ENCODE data around the gene LDB2. TPM values are rescaled to one million over a fixed set of nuclear protein-coding genes. Genes with fewer than 3 reads are reported as not detected.

The LDB2 gene
- polyA plus RNA-seq, 3 donors, result not detected

DNA sequence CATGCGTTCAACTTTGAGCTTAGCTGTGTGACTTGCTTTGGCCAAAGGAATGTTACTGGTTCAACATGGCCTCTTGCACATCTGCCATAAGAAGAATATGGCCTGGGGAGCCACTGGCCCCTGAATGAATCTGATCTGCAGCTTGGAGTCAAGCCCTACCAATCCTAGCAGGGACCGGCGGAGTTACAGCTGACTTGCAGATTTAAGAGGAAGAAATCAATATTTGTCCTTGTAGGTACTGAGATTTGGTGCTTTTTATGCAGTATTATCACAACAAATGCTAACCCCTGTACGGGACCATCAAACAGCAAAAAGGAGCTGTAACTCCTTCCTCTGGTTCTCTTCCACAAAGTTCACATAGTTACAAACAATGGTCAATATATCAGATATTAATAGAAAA is 252.0 kb downstream of the LDB2 start:
- Histone ChIP-seq H3K36me3 (replicated peaks in 1 of 2; ENCODE audit: control insufficient read depth in 1 of 2, insufficient read depth in 2 of 2, low read length in 2 of 2) (no peaks in the 10 kb centered on the region), H3K4me1 (ENCODE audit: control insufficient read depth in 1 of 2, insufficient read depth in 2 of 2, low read length in 2 of 2) (no peaks in the 10 kb centered on the region), H3K9me3 (replicated peaks in 1 of 2; ENCODE audit: control insufficient read depth in 1 of 2, insufficient read depth in 1 of 2, low read length in 2 of 2) (no peaks in the 10 kb centered on the region), H3K9ac (ENCODE audit: insufficient read depth, low read length, poor library complexity, severe bottlenecking) (no peak overlapping the region), H3K27me3 (ENCODE audit: control insufficient read depth in 2 of 2, insufficient read depth in 2 of 2, low read length in 2 of 2) (no peaks in the 10 kb centered on the region), H3K4me3 (replicated peaks in 1 of 3; ENCODE audit: low read depth in 2 of 3, low read length in 3 of 3) (no peak overlapping the region), H3K79me2 (ENCODE audit: insufficient read depth, low read length) (no peaks in the 10 kb centered on the region), H3K27ac (ENCODE audit: low read depth in 1 of 2, low read length in 2 of 2) (no peak overlapping the region), H4K20me1 (ENCODE audit: insufficient read depth, low read length) (no peaks in the 10 kb centered on the region), H3K4me2 (replicated peaks; ENCODE audit: extremely low read depth, low read length, poor library complexity, severe bottlenecking) (no peak overlapping the region), H2AFZ (ENCODE audit: insufficient read depth, low read depth, low read length, poor library complexity, severe bottlenecking) (no peak overlapping the region)
- intact Hi-C loops (cut with micrococcal nuclease), result no loop called here
- WGBS (ENCODE audit: insufficient coverage), result 100% methylated on average over 1 of the region's 4 CpGs
- H3K27me3 Mint-ChIP-seq (ENCODE audit: low read depth in 3 of 3), result peaks cover 0 to 4% (median under 1%) of the 10 kb centered on the region in 3 donors
- H3K4me1 Mint-ChIP-seq, result no peaks in the 10 kb centered on the region
- H3K27ac Mint-ChIP-seq, result no peak overlapping the region
- DNase-seq, result no peak
- TF ChIP-seq, protein P1, sequence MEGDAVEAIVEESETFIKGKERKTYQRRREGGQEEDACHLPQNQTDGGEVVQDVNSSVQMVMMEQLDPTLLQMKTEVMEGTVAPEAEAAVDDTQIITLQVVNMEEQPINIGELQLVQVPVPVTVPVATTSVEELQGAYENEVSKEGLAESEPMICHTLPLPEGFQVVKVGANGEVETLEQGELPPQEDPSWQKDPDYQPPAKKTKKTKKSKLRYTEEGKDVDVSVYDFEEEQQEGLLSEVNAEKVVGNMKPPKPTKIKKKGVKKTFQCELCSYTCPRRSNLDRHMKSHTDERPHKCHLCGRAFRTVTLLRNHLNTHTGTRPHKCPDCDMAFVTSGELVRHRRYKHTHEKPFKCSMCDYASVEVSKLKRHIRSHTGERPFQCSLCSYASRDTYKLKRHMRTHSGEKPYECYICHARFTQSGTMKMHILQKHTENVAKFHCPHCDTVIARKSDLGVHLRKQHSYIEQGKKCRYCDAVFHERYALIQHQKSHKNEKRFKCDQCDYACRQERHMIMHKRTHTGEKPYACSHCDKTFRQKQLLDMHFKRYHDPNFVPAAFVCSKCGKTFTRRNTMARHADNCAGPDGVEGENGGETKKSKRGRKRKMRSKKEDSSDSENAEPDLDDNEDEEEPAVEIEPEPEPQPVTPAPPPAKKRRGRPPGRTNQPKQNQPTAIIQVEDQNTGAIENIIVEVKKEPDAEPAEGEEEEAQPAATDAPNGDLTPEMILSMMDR (IDR thresholded peaks at IDR 0.05), result no peak
- H3K9me3 Mint-ChIP-seq, result peaks cover 0 to 3% (median 2%) of the 10 kb centered on the region in 7 donors
- H3K4me3 Mint-ChIP-seq, result no peak overlapping the region
- no peaks in the 10 kb centered on the region for H3K36me3 Mint-ChIP-seq

DNA sequence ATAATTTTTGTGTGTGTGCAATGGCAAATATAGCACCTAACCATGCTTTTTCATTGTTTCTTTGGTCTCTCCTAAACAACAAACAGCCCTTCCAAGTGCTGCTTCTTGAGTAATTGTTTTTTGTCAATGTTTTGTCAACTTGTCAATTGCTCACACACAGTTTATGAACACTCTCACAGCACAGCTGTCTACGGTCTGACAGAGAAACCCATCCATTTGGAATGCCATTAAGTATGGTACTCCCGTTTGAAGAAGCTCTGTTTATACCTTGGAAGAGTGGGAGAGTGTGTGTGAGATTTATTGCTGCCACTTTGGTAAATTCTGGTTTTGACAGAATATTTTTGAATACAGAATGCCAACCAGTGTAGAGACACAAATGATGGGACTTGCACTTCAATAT is 254.6 kb downstream of the LDB2 start:
- no peak overlapping the region for H3K9ac ChIP-seq (ENCODE audit: insufficient read depth, low read length, poor library complexity, severe bottlenecking)
- H3K27me3 Mint-ChIP-seq (ENCODE audit: low read depth in 3 of 3), result peaks cover 0 to 4% (median 2%) of the 10 kb centered on the region in 3 donors
- H3K79me2 ChIP-seq (ENCODE audit: insufficient read depth, low read length), result no peaks in the 10 kb centered on the region
- H3K27me3 ChIP-seq (ENCODE audit: control insufficient read depth in 2 of 2, insufficient read depth in 2 of 2, low read length in 2 of 2), result no peaks in the 10 kb centered on the region
- H3K27ac ChIP-seq (ENCODE audit: low read depth in 1 of 2, low read length in 2 of 2), result no peak overlapping the region
- no peaks in the 10 kb centered on the region for H3K9me3 ChIP-seq (replicated peaks in 1 of 2; ENCODE audit: control insufficient read depth in 1 of 2, insufficient read depth in 1 of 2, low read length in 2 of 2)
- TF ChIP-seq, protein P1 (IDR thresholded peaks at IDR 0.05), result no peak
- H3K4me1 Mint-ChIP-seq, result no peaks in the 10 kb centered on the region
- no peak overlapping the region for H3K4me2 ChIP-seq (replicated peaks; ENCODE audit: extremely low read depth, low read length, poor library complexity, severe bottlenecking)
- intact Hi-C loops (cut with micrococcal nuclease), result no loop called here
- H3K4me1 ChIP-seq (ENCODE audit: control insufficient read depth in 1 of 2, insufficient read depth in 2 of 2, low read length in 2 of 2), result no peaks in the 10 kb centered on the region
- H4K20me1 ChIP-seq (ENCODE audit: insufficient read depth, low read length), result no peaks in the 10 kb centered on the region
- no peaks in the 10 kb centered on the region for H3K36me3 ChIP-seq (replicated peaks in 1 of 2; ENCODE audit: control insufficient read depth in 1 of 2, insufficient read depth in 2 of 2, low read length in 2 of 2)
- H3K4me3 ChIP-seq (replicated peaks in 1 of 3; ENCODE audit: low read depth in 2 of 3, low read length in 3 of 3), result no peak overlapping the region
- no peak overlapping the region for H2AFZ ChIP-seq (ENCODE audit: insufficient read depth, low read depth, low read length, poor library complexity, severe bottlenecking)
- DNase-seq, result no peak
- H3K36me3 Mint-ChIP-seq, result no peaks in the 10 kb centered on the region
- 100% methylated on average over 1 of the region's 2 CpGs for WGBS (ENCODE audit: insufficient coverage)
- no peak overlapping the region for H3K27ac Mint-ChIP-seq
- no peak overlapping the region for H3K4me3 Mint-ChIP-seq
- peaks cover 0 to 4% (median 2%) of the 10 kb centered on the region in 7 donors for H3K9me3 Mint-ChIP-seq

All from CD14-positive monocyte (primary cell).